HepG2 (cell line): Measurements from ENCODE around the gene B3GNT8. TPM values are rescaled to one million over a fixed set of nuclear protein-coding genes. Genes with fewer than 3 reads are reported as not detected.

Experiments used
- BHLHE40 ChIP-seq: IDR thresholded peaks from 2 replicates; pipeline ENCODE4 v1.6.1; 2011; ENCODE audit warnings: low read length, improper control_type of control experiment
- KLF9 ChIP-seq: IDR thresholded peaks from 2 replicates; pipeline ENCODE4 v1.6.1; 2016; ENCODE audit warnings: low read depth
- MBD4 ChIP-seq: IDR thresholded peaks from 2 replicates; pipeline ENCODE4 v1.6.1; 2012; ENCODE audit warnings: low read length, inconsistent platforms, borderline replicate concordance
- PHF21A ChIP-seq: sonication (generic); formaldehyde crosslinking; IDR thresholded peaks from 2 replicates; pipeline ENCODE4 v1.5.0; 2020; ENCODE audit warnings: mild to moderate bottlenecking, missing genetic modification reagents
- SALL2 ChIP-seq: sonication (generic); formaldehyde crosslinking; IDR thresholded peaks from 2 replicates; pipeline ENCODE4 v1.8.1; 2023; ENCODE audit warnings: mild to moderate bottlenecking, missing genetic modification reagents, inconsistent platforms
- SAP130 ChIP-seq: IDR thresholded peaks from 2 replicates; pipeline ENCODE4 v1.6.1; 2016; ENCODE audit warnings: low read depth
- SMAD1 ChIP-seq: sonication (generic); formaldehyde crosslinking; IDR thresholded peaks from 2 replicates; pipeline ENCODE4 v1.4.0; 2020; ENCODE audit warnings: missing genetic modification reagents, low read depth, mild to moderate bottlenecking, borderline replicate concordance
- SUZ12 ChIP-seq: fragments of 150-350 bp; IDR thresholded peaks from 2 replicates; pipeline ENCODE4 v1.6.1; 2014; ENCODE audit warnings: low read depth, low read length
- TAF1 ChIP-seq: sonication (generic); formaldehyde crosslinking; IDR thresholded peaks from 2 replicates; pipeline ENCODE4 v1.4.0; 2020; ENCODE audit warnings: missing genetic modification reagents
- TP53 ChIP-seq: sonication (generic); formaldehyde crosslinking; conservative IDR thresholded peaks from 2 replicates; pipeline ENCODE4 v1.4.0; 2020; ENCODE audit warnings: missing genetic modification reagents
- ZFP41 ChIP-seq: sonication (generic); formaldehyde crosslinking; IDR thresholded peaks from 2 replicates; pipeline ENCODE4 v1.4.0; 2020; ENCODE audit warnings: mild to moderate bottlenecking, missing genetic modification reagents, borderline replicate concordance
- ZNF24 ChIP-seq: fragments of 450-650 bp; IDR thresholded peaks from 2 replicates; pipeline ENCODE4 v1.6.1; 2017; ENCODE audit warnings: antibody characterized with exemption, mild to moderate bottlenecking
- ZNF263 ChIP-seq: sonication (generic); formaldehyde crosslinking; IDR thresholded peaks from 2 replicates; pipeline ENCODE4 v1.4.0; 2020; ENCODE audit warnings: missing genetic modification reagents
- ZNF317 ChIP-seq: sonication (generic); formaldehyde crosslinking; IDR thresholded peaks from 2 replicates; pipeline ENCODE4 v1.5.0; 2020; ENCODE audit warnings: mild to moderate bottlenecking, missing genetic modification reagents
- ZNF34 ChIP-seq: sonication (generic); formaldehyde crosslinking; IDR thresholded peaks from 2 replicates; pipeline ENCODE4 v1.4.0; 2020; ENCODE audit warnings: mild to moderate bottlenecking, missing genetic modification reagents, borderline replicate concordance
- ZNF441 ChIP-seq: sonication (generic); formaldehyde crosslinking; IDR thresholded peaks from 2 replicates; pipeline ENCODE4 v1.7.0; 2021; ENCODE audit warnings: missing genetic modification reagents, borderline replicate concordance
- ZNF609 ChIP-seq: sonication (generic); formaldehyde crosslinking; IDR thresholded peaks from 2 replicates; pipeline ENCODE4 v1.4.0; 2020; ENCODE audit warnings: mild to moderate bottlenecking, missing genetic modification reagents, borderline replicate concordance
- polyA plus RNA-seq, 8 experiments: library from polyadenylated mRNA; depleted of rRNA in 3 of 8; stranded (reverse) in 7 of 8; unstranded in 1 of 8; fragments of >200 nt; fragmentation: Illumina TruSeq in 4 of 8; extraction: Trizol in 4 of 8; gene quantifications; 2 replicates each; pipeline versions ENCODE4 v1.2.1 to v1.2.3, GENCODE V29; 2011 to 2016; ENCODE audit warnings: low read depth in 4 of 8, missing spikeins in 1 of 8, mixed read lengths in 1 of 8; ENCODE audit not compliant: insufficient read depth in 1 of 8
- total RNA-seq, 5 experiments: library from RNA; depleted of rRNA; stranded (reverse); fragments of >200 nt; fragmentation: Illumina TruSeq; extraction: Trizol; gene quantifications; 2 replicates each; pipeline ENCODE4 v1.2.3, GENCODE V29; 2016; ENCODE audit warnings: low read depth in 1 of 5
- TF ChIP-seq, protein P1 (sequence below): sonication (generic); formaldehyde crosslinking; IDR thresholded peaks from 2 replicates; pipeline ENCODE4 v1.4.0; 2020; ENCODE audit warnings: missing genetic modification reagents
- TF ChIP-seq, protein P2 (sequence below): sonication (generic); formaldehyde crosslinking; IDR thresholded peaks from 2 replicates; pipeline ENCODE4 v1.4.0; 2020; ENCODE audit warnings: missing genetic modification reagents
- TF ChIP-seq, protein P3 (sequence below): conservative IDR thresholded peaks from 2 replicates; pipeline ENCODE4 v1.6.1; 2018; ENCODE audit warnings: missing genetic modification reagents

B3GNT8 gene
- total and polyA plus RNA-seq, 2 of the 13 experiments (the other 11 are each of a cell fraction or from before 2014, with no cell fraction given): 0.26 to 1.9 TPM

- TF ChIP-seq KLF9: no peak
- TF ChIP-seq SMAD1 (CRISPR knock-in tag): no peak
- no peak for TF ChIP-seq ZNF34 (CRISPR knock-in tag)
- TF ChIP-seq BHLHE40: no peak
- peak; percentile 26; the same call in 1 of the 2 replicates for TF ChIP-seq SAP130 (CRISPR knock-in tag)
- TF ChIP-seq ZNF441: no peak
- TF ChIP-seq PHF21A (CRISPR knock-in tag): no peak
- no peak for TF ChIP-seq TP53
- TF ChIP-seq ZNF263 (CRISPR knock-in tag): 0 out of 2 replicates have a peak, but pooled peaks have one; percentile 15
- peak; percentile 94 for TF ChIP-seq ZNF317 (CRISPR knock-in tag)
- no peak for TF ChIP-seq SALL2 (CRISPR knock-in tag)
- TF ChIP-seq SUZ12: no peak
- TF ChIP-seq, protein P1, sequence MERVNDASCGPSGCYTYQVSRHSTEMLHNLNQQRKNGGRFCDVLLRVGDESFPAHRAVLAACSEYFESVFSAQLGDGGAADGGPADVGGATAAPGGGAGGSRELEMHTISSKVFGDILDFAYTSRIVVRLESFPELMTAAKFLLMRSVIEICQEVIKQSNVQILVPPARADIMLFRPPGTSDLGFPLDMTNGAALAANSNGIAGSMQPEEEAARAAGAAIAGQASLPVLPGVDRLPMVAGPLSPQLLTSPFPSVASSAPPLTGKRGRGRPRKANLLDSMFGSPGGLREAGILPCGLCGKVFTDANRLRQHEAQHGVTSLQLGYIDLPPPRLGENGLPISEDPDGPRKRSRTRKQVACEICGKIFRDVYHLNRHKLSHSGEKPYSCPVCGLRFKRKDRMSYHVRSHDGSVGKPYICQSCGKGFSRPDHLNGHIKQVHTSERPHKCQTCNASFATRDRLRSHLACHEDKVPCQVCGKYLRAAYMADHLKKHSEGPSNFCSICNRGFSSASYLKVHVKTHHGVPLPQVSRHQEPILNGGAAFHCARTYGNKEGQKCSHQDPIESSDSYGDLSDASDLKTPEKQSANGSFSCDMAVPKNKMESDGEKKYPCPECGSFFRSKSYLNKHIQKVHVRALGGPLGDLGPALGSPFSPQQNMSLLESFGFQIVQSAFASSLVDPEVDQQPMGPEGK (CRISPR knock-in tag): 0 out of 2 replicates have a peak, but pooled peaks have one; percentile 38
- TF ChIP-seq TAF1 (CRISPR knock-in tag): no peak
- no peak for TF ChIP-seq MBD4
- TF ChIP-seq, protein P2, sequence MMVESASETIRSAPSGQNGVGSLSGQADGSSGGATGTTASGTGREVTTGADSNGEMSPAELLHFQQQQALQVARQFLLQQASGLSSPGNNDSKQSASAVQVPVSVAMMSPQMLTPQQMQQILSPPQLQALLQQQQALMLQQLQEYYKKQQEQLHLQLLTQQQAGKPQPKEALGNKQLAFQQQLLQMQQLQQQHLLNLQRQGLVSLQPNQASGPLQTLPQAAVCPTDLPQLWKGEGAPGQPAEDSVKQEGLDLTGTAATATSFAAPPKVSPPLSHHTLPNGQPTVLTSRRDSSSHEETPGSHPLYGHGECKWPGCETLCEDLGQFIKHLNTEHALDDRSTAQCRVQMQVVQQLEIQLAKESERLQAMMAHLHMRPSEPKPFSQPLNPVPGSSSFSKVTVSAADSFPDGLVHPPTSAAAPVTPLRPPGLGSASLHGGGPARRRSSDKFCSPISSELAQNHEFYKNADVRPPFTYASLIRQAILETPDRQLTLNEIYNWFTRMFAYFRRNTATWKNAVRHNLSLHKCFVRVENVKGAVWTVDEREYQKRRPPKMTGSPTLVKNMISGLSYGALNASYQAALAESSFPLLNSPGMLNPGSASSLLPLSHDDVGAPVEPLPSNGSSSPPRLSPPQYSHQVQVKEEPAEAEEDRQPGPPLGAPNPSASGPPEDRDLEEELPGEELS (CRISPR knock-in tag): no peak
- TF ChIP-seq ZNF609 (CRISPR knock-in tag): no peak
- no peak for TF ChIP-seq ZFP41 (CRISPR knock-in tag)
- TF ChIP-seq ZNF24: no peak
- TF ChIP-seq, protein P3, sequence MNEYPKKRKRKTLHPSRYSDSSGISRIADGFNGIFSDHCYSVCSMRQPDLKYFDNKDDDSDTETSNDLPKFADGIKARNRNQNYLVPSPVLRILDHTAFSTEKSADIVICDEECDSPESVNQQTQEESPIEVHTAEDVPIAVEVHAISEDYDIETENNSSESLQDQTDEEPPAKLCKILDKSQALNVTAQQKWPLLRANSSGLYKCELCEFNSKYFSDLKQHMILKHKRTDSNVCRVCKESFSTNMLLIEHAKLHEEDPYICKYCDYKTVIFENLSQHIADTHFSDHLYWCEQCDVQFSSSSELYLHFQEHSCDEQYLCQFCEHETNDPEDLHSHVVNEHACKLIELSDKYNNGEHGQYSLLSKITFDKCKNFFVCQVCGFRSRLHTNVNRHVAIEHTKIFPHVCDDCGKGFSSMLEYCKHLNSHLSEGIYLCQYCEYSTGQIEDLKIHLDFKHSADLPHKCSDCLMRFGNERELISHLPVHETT (CRISPR knock-in tag): no peak
Observed at GRCh38 chr19:41442473-41443355, 15.5 kb upstream of the B3GNT8 start, which contains the start of gene ERICH4 (continued).
